GM18951 (cell line): ENCODE results near the gene PPME1.
"Not testable (repeated sequence)": the region's sequence is repeated elsewhere in the genome, so short reads cannot be mapped to it uniquely, and the experiment has no call there.

Source experiments
- POLR2A ChIP-seq: IDR thresholded peaks from 4 replicates; pipeline ENCODE4 v1.6.1; 2011; ENCODE audit warnings: mild to moderate bottlenecking; ENCODE audit not compliant: insufficient read length, insufficient read depth; ENCODE audit errors: extremely low read depth
- in situ Hi-C: fragments of 300-500 bp; cut with MboI; formaldehyde crosslinking; loops from one replicate; pipeline ENCODE4 v1.12.0; 2022; ENCODE audit warnings: low sequenced_read_pairs, mixed read lengths, inconsistent platforms; ENCODE audit not compliant: unreplicated experiment

PPME1 gene, protein sequence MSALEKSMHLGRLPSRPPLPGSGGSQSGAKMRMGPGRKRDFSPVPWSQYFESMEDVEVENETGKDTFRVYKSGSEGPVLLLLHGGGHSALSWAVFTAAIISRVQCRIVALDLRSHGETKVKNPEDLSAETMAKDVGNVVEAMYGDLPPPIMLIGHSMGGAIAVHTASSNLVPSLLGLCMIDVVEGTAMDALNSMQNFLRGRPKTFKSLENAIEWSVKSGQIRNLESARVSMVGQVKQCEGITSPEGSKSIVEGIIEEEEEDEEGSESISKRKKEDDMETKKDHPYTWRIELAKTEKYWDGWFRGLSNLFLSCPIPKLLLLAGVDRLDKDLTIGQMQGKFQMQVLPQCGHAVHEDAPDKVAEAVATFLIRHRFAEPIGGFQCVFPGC

DNA sequence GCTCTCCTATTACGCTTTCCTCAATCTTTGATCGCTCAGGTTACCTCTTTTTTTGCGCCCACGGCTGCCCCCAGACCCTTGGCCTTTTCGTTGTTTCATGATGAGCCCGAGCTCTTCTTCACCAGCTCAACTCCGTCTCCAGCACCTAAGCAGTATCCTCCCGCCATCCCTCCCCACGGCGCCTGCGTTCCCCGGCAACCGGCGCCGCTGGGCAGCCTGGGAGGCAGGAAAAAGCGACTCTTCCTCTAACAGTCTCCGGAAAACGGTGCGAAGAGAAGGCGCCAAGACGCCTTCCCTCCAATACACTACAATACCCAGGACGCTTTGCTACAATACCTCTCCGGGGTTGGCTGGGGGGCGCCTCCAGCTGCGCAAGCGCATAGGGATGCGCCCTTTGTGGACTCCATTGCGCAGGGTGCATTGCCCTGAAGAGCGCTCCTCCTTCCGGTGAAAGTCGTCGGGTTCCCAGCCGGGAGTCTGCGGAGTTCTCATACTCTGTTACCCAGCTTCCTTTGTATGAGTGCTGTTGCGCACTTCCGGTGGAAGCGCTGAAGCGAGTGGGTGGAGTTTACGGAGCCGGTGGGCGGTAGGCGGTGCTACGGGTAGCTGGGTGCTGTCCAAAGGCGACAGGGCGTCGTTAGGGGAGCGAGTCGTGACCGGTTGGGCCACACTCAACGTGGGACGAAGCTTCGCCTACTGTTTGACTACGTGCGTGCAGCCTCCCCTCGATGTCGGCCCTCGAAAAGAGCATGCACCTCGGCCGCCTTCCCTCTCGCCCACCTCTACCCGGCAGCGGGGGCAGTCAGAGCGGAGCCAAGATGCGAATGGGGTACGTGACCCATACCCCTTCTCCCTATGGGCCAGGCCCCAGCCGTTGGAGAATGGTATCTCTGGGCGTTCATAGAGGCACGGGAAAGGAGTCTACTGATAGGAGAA, at the start of gene PPME1, which contains the start of gene C2CD3:
PPME1 (plus strand) TSS at position 596 of the 936 bp plus-strand sequence; CDS start at position 729, 133 bp downstream.
C2CD3 (minus strand) TSS at position 309 of the 936 bp plus-strand sequence; CDS start at position 99, 210 bp downstream.
- TF ChIP-seq POLR2A: peak; percentile 84
- in situ Hi-C loops: no loop called here

DNA sequence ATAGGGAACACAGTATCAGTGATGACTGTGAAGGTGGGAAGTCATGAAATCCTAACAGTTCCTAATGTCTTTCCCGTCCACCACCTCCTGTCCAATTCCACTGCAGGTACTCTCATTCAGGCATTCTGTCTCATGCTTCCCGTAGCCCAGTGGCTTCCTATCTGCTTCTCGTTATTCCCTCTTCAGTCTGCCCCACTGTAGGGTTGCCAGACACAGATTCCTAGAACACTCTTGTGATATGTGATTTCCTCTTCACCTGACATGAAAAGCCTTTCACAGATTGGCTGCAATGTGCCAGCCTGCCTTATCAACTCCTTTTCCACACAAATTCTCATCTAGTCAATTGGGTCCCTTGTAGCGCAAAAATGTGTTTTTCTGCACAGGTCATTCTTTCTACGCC, 49.3 kb upstream of the PPME1 start:
- TF ChIP-seq POLR2A: no peak
- in situ Hi-C loops: no loop called here

- no peak for TF ChIP-seq POLR2A
- in situ Hi-C loops: no loop called here
These were observed 48.1 kb upstream of the PPME1 start for GRCh38 chr11:74123008-74123448.

DNA sequence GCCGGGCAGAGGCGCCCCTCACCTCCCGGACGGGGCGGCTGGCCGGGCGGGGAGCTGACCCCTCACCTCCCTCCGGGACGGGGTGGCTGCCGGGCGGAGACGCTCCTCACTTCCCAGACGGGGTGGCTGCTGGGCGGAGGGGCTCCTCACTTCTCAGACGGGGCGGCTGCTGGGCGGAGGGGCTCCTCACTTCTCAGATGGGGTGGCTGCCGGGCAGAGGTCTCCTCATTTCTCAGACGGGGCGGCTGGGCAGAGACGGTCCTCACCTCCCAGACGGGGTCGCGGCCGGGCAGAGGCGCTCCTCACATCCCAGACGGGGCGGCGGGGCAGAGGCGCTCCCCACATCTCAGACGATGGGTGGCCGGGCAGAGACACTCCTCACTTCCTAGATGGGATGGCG, 42.0 kb upstream of the PPME1 start:
- in situ Hi-C loops: not testable (repeated sequence)

DNA sequence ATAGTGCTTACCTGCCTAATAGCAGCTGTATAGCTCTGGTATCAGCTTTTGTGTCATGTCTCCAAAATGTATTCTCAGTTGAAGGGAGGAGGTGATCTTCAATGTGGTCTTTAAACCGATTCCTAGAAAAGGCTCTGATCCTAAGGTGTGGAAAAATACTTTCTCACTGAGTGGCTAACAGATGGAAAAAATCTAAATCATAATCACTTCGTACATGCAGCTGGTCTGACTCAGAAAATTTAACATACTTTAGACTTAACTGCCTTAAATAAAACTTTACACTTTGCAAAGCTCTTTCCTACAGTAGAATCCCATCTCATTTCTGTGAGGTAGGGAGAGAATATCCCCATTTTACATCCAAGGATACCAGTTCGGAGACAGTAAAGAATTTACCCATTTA, 38.3 kb upstream of the PPME1 start:
- in situ Hi-C loops: no loop called here
- TF ChIP-seq POLR2A: no peak

DNA sequence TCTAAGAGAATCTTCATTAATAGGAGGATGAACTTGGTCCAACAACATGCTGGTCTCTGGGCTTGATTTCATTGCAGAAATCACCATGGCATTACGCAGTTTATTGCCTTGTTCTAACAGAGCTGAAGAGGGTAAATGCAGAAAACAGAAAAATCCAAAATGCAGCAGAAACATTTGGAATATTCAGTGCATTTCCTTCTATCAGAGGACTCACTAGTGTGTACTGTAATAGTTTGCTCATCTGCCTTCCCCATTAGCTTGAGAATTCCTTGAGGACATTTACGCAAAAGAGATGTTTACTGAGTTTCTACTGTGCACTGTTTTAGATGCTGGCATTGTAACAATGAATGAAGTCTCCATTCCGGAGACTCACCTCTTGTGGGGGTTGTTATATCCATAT, 37.7 kb upstream of the PPME1 start:
- no peak for TF ChIP-seq POLR2A
- in situ Hi-C loops: no loop called here

- no peak for TF ChIP-seq POLR2A
- in situ Hi-C loops: no loop called here
These were observed 36.4 kb upstream of the PPME1 start for GRCh38 chr11:74134661-74135060.

DNA sequence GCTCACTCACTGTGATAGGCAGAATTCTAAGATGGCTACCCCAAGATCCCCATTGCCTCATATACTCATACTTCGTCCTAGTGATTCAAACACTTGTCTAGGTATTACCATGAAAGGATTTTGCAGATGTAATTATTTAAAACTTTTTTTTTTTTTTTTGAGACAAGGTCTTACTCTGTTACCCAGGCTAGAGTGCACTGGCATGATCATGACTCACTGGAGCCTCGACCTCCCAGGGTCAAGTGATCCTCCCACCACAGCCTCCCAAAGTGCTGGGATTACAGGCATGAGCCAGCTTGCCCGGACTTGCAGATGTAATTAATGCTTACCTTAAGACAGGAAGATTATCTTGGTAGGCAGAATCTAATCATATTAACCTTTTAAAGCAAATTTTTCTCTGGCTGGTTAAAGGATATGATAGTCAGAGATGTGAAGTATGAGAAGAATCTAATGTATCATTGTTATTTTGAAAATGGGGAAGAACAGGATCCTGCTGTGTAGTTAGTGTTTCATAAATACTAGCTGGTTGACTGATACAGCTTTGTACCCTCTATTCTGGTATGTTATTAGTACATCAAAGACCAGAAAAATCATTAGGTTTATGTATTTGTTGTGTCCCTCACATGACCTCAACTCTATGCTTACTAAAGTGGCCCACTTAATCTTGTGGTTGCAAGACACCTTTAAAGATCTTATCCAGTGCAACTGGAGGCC, 35.8 kb upstream of the PPME1 start:
- TF ChIP-seq POLR2A: no peak
- in situ Hi-C loops: no loop called here

- no peak for TF ChIP-seq POLR2A
- in situ Hi-C loops: no loop called here
These were observed 33.1 kb upstream of the PPME1 start for GRCh38 chr11:74138021-74138420.

- no peak for TF ChIP-seq POLR2A
- in situ Hi-C loops: no loop called here
These were observed 32.5 kb upstream of the PPME1 start for GRCh38 chr11:74138572-74138971.

GRCh38 chr11:74139151-74139918, 31.8 kb upstream of the PPME1 start:
- TF ChIP-seq POLR2A: no peak
- in situ Hi-C loops: no loop called here

DNA sequence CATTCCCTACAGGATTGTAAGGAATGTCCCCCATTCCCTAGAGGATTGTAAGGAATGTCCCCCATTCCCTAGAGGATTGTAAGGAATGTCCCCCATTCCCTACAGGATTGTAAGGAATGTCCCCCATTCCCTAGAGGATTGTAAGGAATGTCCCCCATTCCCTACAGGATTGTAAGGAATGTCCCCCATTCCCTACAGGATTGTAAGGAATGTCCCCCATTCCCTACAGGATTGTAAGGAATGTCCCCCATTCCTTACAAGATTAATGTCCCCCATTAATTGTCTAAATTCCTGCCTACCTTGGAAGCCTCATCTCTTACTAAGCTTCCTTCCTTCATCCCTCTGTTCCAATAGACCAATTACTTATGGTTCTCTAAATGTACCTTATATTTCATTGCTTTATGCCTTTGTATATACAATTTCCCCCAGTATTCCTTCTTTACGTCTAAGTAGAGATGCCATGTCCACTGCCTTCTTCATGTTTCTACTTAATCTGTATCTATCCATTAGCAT, 31.1 kb upstream of the PPME1 start:
- in situ Hi-C loops: not testable (repeated sequence)
